GM19239 (cell line): ENCODE results near the gene DCUN1D2.

Experiments used
- DNase-seq: peaks from one replicate; pipeline ENCODE4 v3.0.0; 2011; ENCODE audit warnings: low spot score; ENCODE audit not compliant: insufficient read length
- FAIRE-seq: peaks from 2 replicates; lab custom pipeline; 2011; peaks lifted over from hg19 to GRCh38; lab: Jason Lieb, UNC

Gene DCUN1D2

GRCh38 chr13:113490496-113491417 is at the start of gene DCUN1D2:
Gene DCUN1D2, minus strand, starts transcription at chr13:113490711. Its CDS starts 42 bp downstream, at chr13:113490669.
- peak; percentile 93 for DNase-seq
- peak; percentile 91 for FAIRE-seq

GRCh38 chr13:113539822-113540221 is 49.3 kb upstream of the DCUN1D2 start:
- DNase-seq, result no peak
- FAIRE-seq, result no peak

DNA sequence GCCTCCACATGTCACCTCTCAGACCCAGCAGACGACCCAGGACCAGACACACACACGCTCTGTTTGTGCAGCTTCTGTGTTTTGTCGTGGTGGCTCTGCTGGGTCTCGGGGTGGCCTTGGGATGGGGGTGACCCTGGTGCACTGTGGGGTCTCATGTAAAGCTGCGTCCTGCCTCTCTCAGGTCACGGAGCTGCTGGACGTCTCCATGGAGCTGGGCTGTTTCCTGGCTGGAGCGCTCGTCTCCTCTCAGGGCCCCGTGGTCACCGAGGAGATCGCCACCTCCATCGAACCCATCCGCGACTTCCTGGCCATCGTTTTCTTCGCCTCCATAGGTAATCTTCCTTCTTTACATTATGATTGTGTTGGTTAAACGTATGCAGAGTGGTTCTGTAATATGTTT is 48.7 kb upstream of the DCUN1D2 start:
- no peak for DNase-seq
- FAIRE-seq, result no peak

- DNase-seq (no peak), FAIRE-seq (no peak)
Measured at GRCh38 chr13:113538689-113539058, 48.2 kb upstream of the DCUN1D2 start.

GRCh38 chr13:113537909-113538688 is 47.6 kb upstream of the DCUN1D2 start:
- DNase-seq (no peak), FAIRE-seq (no peak)

- DNase-seq, result no peak
Measured at GRCh38 chr13:113537205-113537604, 46.7 kb upstream of the DCUN1D2 start.

DNA sequence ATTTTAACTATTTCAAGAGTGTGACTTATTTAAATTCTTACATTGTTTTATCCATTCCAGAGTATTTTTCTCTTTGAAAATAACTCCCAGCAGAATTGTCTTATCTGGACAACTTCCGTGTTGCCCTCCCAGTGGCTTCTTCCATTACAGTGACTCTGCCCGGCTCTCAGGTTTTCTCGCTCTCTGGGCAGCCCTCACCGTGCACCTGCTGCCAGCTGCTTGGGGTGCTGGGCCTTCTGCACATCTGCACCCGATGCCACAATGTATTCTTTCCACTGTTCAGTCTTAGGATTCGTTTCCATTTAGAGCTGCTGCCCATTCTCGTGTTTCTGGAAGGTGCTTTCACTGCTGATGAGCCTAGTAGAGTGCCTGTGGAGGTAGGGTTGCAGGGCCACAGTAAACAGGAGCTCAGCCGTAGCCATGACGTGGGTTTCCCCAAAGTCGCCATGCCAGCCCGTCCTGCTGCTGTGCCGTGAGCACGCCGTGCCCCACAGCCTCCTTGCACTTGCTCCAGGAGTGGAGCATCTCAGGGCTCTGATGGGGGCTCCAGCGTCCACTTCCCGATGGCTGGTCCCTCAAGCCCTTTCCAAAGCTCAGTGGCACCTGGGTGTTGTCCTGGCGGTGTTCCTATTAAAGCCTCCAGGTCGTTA is 46.1 kb upstream of the DCUN1D2 start:
- no peak for DNase-seq
- FAIRE-seq, result no peak

More at GRCh38 chr13:113537205-113537604, 46.7 kb upstream of the DCUN1D2 start:
- FAIRE-seq, result no peak

GRCh38 chr13:113535381-113535781 is 44.9 kb upstream of the DCUN1D2 start:
- FAIRE-seq, result no peak

DNA sequence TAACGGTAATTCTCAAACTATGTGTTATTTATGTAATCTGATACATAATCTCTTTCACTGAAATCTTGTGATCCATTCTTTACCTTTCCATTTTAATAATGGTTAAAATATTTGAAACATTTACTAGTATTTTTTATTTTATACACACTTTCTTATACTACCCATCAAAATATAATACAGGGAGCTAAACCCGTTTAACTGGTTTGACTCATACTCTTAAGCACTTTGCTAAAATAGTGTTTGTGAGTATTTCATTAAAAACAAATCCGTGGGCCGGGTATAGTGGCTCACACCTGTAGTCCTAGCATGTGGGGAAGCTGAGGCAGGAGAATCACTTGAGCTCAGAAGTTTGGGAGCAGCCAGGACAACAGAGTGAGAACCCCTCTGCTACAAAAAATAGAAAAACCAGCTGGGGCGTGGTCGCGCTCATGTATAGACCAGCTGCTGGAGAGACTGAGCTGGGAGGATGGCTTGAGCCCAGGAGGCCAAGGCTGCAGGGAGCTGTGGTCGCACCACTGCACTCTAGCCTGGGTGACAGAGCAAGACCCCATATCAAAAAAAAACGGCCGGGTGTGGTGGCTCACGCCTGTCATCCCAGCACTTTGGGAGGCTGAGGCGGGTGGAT is 43.8 kb upstream of the DCUN1D2 start:
- DNase-seq (no peak), FAIRE-seq (no peak)

More at GRCh38 chr13:113535381-113535781, 44.9 kb upstream of the DCUN1D2 start:
- DNase-seq, result no peak

DNA sequence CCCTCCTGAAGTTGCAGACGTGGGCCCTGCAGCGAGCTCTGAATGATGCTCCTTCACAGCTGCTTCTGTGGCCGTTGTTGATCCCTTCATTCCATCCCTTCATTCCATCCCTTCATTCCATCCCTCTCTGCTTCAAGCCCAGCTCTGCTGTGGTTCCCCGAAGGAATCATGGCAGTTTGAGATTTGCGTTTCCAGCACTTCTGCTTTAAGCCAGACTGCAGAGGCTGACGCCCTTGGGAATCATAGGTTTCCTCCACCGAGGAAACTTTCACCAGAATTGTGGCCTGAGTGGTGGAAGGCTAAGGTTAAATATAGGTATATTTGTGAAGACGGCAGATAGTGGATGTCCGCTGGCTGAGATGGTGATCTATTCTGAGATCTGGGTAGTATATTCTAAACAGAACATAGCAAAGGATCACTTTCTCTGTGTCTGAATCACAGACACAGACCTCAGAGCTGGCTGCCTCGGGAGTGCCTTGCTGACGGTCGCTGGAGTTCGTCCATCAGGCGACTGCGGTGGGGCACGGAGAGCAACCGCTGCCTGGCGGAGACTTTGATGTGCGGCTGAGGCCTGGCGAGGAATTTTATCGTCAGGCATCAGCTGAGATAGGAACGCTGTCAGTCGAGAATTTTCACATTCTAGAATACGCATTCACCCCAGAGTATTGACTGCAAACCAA is 42.8 kb upstream of the DCUN1D2 start:
- DNase-seq (no peak), FAIRE-seq (no peak)

GRCh38 chr13:113532156-113532806 is 41.8 kb upstream of the DCUN1D2 start:
- FAIRE-seq (no peak), DNase-seq (no peak)

DNA sequence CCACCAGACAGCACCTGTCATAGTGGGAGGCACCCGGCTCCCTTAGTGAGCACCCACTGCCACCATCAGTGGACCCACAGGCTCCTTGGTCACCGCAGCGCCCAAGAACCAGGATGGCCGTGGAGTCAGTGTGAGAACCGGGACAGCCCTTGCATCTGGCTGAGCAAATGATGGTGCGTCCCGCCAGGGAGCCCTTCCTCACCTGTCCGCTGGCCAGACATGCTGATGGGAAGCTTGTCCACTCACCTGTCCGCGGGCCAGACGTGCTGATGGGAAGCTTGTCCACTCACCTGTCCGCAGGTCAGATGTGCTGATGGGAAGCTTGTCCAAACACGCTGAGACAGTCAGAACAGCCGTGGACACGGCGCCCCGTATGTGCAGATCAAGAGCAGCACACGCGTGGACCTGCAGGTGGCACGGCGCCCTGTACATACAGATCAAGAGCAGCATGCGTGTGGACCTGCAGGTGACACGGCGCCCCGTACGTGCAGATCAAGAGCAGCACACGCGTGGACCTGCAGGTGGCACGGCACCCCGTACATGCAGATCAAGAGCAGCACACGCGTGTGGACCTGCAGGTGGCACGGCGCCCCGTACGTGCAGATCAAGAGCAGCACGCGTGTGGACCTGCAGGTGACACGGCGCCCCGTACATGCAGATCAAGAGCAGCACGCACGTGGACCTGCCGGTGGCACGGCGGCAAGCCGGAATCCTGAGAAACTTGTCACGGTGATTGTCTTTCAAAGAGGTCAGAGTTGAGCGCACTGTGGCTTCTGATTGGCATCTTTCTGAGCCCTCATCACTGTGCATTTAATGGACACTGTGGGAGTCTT is 40.7 kb upstream of the DCUN1D2 start:
- DNase-seq (no peak), FAIRE-seq (no peak)

DNA sequence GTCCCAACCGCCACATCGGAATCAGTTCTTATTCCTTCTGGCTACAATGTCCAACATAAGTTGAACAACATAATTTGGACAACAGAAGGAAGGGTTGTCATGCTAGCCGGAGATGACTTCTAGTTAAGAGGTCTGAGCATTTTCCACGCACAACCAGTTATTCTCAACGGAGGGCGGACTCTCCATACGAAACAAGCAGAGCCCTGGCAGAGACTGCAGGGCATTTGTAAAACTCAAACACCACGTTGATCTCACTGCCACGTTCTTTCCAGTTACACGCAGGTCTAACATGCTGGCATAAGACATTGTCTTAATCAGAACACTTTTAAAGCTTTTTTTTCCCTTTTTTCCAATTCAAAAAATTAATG is 38.3 kb upstream of the DCUN1D2 start:
- FAIRE-seq, result no peak
- no peak for DNase-seq

GRCh38 chr13:113528101-113528812 is 37.7 kb upstream of the DCUN1D2 start:
- DNase-seq (no peak), FAIRE-seq (no peak)

DNA sequence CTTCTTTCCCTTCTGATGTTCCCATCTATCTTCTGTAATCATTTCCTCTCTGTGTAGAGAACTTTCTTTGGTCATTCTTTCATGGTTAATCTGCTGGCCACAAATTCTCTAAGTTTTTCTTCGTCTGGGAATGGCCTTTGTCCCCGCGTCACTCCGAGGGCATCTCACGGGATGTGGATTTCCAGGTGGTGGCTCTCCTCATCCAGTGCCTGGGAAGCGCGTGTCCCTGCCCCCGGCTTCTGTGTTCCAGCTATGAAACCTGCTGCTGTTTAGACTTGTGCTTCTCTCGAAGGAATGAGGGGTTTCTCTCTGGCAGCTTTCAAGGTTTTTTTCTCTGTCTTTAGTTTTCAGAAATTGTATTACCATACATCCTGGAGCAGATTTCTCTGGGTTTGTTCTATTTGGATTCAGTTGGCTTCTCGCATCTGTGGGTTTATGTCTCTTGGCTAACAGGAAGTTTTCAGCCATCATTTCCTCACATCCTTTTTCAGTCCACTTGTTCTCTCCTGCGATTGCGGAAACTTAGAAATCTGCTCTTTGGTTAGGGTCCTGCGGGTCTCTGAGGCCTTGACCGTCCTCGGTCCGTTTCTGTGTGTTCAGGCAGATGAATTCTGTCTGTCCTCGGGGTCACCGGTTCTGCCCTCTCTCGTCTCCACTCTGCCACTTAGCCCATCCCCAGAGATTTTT is 36.9 kb upstream of the DCUN1D2 start:
- no peak for FAIRE-seq
- no peak for DNase-seq

DNA sequence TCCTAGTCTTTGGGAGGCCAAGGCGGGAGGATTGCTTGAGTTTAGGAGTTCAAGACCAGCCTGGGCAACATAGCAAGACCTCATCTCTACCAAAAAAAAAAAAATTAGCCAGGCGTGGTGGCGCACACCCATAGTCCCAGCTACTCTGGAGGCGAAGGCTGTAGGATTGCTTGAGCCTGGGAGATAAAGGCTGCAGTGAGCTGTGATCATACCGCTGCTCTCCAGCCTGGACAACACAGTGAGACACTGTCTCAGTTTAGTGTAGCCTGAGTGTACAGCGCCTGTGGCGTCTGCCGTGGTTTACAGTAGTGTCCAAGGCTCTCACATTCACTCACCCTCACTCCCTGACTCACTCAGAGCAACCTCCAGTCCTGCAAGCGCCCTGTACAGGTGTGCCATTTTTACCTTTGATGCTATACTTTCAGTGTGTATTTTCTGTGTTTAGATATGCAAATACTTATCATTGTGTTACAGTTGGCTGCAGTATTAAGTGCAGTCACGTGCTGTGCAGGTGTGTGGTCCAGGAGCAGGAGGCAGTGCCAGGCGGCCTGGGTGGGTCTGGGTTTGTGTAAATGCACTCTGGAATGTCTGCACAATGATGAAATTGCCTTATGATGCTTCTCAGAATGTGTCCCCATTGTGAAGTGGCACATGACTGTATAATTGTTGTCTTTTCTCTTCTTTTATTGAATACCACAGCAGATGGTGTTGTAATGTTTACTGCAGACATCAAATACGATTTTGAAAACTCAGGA is 36.1 kb upstream of the DCUN1D2 start:
- FAIRE-seq, result no peak
- no peak for DNase-seq
